Parathyroid adenoma (tissue), 2 donors: Measurements from ENCODE around the gene PLG.

Source experiments
- H2AFZ ChIP-seq: fragments of 300-600 bp; sonication (generic); one replicate; pipeline ENCODE4 v1.7.0; 2017; ENCODE audit warnings: antibody characterized with exemption, mild to moderate bottlenecking
- H3K27ac ChIP-seq: fragments of 300-600 bp; sonication (generic); one replicate; pipeline ENCODE4 v1.7.0; 2017
- H3K27me3 ChIP-seq: fragments of 300-600 bp; sonication (generic); one replicate; pipeline ENCODE4 v1.7.0; 2017; ENCODE audit warnings: low read length; ENCODE audit not compliant: control insufficient read depth, insufficient read depth
- H3K36me3 ChIP-seq: fragments of 300-600 bp; sonication (generic); one replicate; pipeline ENCODE4 v1.7.0; 2017; ENCODE audit warnings: low read length; ENCODE audit not compliant: control insufficient read depth, insufficient read depth
- H3K4me1 ChIP-seq: fragments of 300-600 bp; sonication (generic); one replicate; pipeline ENCODE4 v1.7.0; 2017; ENCODE audit warnings: control low read depth
- H3K4me2 ChIP-seq: fragments of 300-600 bp; sonication (generic); one replicate; pipeline ENCODE4 v1.7.0; 2017; ENCODE audit warnings: low read length
- H3K4me3 ChIP-seq: fragments of 300-600 bp; sonication (generic); one replicate; pipeline ENCODE4 v1.7.0; 2017; ENCODE audit warnings: low read depth, low read length
- H3K79me2 ChIP-seq: fragments of 300-600 bp; sonication (generic); one replicate; pipeline ENCODE4 v1.7.0; 2017; ENCODE audit warnings: control low read depth
- H3K9ac ChIP-seq: fragments of 300-600 bp; sonication (generic); one replicate; pipeline ENCODE4 v1.7.0; 2017; ENCODE audit warnings: mild to moderate bottlenecking
- H3K9me3 ChIP-seq: fragments of 300-600 bp; sonication (generic); one replicate; pipeline ENCODE4 v1.7.0; 2017; ENCODE audit warnings: low read length; ENCODE audit not compliant: control insufficient read depth
- TF ChIP-seq, protein P1 (sequence below): fragments of 300-600 bp; sonication (generic); IDR thresholded peaks from one replicate; pipeline ENCODE4 v1.7.0; 2017; ENCODE audit warnings: antibody characterized with exemption, mild to moderate bottlenecking
- donor health status: primary hyperparathyroidism.

The PLG gene

DNA sequence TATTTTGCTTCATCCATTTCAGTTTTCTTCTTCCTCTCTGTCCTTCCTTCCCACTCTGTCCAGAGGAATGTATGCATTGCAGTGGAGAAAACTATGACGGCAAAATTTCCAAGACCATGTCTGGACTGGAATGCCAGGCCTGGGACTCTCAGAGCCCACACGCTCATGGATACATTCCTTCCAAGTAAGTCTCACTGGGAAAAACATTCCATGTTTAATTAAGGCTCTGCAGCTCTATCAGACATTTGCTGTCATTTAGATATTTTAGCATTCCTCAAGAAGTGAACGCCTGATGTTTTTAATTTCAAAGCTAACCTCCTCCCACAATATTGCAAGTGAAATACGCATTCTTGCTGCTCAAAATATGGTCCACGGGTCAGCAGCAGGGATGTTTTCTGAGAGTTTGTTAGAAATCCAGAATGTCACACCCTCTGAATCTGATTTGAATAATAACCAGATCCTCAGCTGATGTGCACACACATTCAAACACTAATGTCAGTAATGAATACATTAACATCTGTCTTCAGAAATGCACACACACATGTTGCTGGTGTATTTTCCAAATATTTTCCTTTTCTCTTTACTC is 12.8 kb downstream of the PLG start:
- Histone ChIP-seq H2AFZ (no peak overlapping the region), H3K27ac (no peak overlapping the region), H3K9ac (no peak overlapping the region), H3K4me3 (no peak overlapping the region), H3K4me1 (no peaks in the 10 kb centered on the region), H3K9me3 (no peaks in the 10 kb centered on the region), H3K4me2 (no peak overlapping the region), H3K27me3 (no peaks in the 10 kb centered on the region), H3K79me2 (no peaks in the 10 kb centered on the region), H3K36me3 (no peaks in the 10 kb centered on the region)
- TF ChIP-seq, protein P1, sequence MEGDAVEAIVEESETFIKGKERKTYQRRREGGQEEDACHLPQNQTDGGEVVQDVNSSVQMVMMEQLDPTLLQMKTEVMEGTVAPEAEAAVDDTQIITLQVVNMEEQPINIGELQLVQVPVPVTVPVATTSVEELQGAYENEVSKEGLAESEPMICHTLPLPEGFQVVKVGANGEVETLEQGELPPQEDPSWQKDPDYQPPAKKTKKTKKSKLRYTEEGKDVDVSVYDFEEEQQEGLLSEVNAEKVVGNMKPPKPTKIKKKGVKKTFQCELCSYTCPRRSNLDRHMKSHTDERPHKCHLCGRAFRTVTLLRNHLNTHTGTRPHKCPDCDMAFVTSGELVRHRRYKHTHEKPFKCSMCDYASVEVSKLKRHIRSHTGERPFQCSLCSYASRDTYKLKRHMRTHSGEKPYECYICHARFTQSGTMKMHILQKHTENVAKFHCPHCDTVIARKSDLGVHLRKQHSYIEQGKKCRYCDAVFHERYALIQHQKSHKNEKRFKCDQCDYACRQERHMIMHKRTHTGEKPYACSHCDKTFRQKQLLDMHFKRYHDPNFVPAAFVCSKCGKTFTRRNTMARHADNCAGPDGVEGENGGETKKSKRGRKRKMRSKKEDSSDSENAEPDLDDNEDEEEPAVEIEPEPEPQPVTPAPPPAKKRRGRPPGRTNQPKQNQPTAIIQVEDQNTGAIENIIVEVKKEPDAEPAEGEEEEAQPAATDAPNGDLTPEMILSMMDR = no peak

DNA sequence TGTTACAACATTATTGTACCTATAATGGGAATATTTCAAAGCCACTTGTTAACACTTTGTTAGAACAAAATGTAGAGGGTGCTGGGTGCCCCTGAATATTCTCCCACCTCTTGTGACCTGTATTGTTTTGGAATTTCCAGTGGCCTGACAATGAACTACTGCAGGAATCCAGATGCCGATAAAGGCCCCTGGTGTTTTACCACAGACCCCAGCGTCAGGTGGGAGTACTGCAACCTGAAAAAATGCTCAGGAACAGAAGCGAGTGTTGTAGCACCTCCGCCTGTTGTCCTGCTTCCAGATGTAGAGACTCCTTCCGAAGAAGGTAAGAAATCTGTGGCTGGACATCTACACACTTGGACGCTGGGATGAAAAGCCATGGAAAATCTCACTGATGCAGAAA is 28.9 kb downstream of the PLG start:
- Histone ChIP-seq H3K9me3 (peaks cover 5% of the 10 kb centered on the region), H3K36me3 (no peaks in the 10 kb centered on the region), H3K27ac (no peak overlapping the region), H3K4me3 (no peak overlapping the region), H3K9ac (no peak overlapping the region), H3K4me2 (no peak overlapping the region), H3K27me3 (no peaks in the 10 kb centered on the region), H3K4me1 (no peaks in the 10 kb centered on the region), H3K79me2 (no peaks in the 10 kb centered on the region), H2AFZ (no peak overlapping the region)
- TF ChIP-seq, protein P1 = no peak

DNA sequence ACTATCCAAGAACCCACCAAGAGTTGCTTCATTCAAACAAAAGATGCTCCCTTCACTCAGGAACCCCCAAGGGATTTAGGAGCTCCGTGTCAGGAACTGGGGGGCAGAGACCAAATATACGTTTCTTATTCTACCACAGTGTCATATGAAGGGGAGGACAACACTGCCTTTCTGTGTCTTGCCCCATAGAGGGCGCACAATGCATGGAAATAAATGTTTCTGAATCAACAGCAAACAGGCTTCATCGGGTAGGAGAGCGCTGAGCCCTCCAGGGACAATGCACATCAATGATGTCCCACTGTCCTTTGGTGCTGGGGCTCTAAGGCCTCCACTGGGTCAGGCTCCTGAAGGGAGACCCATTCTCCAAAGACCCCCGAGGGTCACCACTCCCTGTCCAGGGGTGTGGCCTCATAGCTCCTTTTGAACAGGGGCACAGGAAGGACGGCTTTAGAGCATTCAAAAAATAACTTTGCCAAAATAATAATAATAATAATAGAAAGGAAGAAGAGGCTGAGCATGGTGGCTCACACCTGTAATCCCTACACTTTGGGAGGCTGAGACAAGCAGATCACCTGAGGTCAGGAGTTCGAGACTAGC is 31.1 kb downstream of the PLG start:
- H3K27me3 ChIP-seq = no peaks in the 10 kb centered on the region
- no peak overlapping the region for H2AFZ ChIP-seq
- H3K4me3 ChIP-seq = no peak overlapping the region
- TF ChIP-seq, protein P1 = no peak
- H3K9ac ChIP-seq = no peak overlapping the region
- no peaks in the 10 kb centered on the region for H3K36me3 ChIP-seq
- no peaks in the 10 kb centered on the region for H3K79me2 ChIP-seq
- no peak overlapping the region for H3K27ac ChIP-seq
- H3K4me1 ChIP-seq = no peaks in the 10 kb centered on the region
- H3K4me2 ChIP-seq = no peak overlapping the region
- no peaks in the 10 kb centered on the region for H3K9me3 ChIP-seq

DNA sequence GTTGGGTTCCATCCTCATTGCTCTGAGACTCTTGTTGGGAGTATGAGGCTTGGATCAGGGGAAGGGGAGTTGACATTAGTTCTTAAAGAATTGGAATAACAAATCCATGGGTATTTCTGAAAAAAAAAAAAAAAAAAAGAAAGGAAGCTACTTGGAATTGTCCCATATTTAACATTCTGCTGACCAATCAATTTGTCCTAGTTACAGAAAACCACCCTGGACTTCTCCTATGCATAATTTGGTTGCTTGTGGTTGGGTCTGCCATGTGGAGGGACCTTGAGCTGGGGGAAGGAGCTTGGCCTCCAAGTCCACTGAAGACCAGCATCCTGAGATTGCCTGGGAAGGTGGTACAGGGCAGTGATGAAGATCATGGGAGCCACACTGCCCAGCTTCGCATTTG is 32.6 kb downstream of the PLG start:
- Histone ChIP-seq H3K4me1 (no peaks in the 10 kb centered on the region), H3K9ac (no peak overlapping the region), H3K27me3 (no peaks in the 10 kb centered on the region), H3K79me2 (no peaks in the 10 kb centered on the region), H3K27ac (no peak overlapping the region), H3K4me2 (no peak overlapping the region), H3K4me3 (no peak overlapping the region), H3K36me3 (no peaks in the 10 kb centered on the region), H2AFZ (no peak overlapping the region), H3K9me3 (no peaks in the 10 kb centered on the region)
- TF ChIP-seq, protein P1 = no peak

DNA sequence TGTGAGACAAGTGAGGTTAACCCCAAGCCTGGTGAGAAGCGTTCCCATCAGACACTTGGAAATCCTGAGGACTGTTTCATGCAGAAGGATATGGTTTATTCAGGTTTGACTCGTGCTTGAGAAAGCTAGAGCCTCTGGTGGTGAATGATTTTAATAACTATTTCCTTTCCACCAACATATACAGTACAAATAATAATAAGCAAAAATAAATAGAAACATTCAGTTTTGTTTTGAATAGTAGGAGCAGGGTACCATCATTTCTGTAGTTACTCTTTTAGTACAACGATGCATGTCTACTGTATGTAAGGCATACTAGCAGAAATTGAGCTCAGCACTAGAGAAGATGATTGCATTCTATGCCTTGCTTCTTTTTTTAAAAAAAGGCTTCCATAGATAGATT is 33.5 kb downstream of the PLG start:
- Histone ChIP-seq H3K4me1 (no peaks in the 10 kb centered on the region), H3K79me2 (no peaks in the 10 kb centered on the region), H3K27ac (no peak overlapping the region), H3K9ac (no peak overlapping the region), H3K9me3 (no peaks in the 10 kb centered on the region), H3K36me3 (no peaks in the 10 kb centered on the region), H3K4me2 (no peak overlapping the region), H3K27me3 (no peaks in the 10 kb centered on the region), H2AFZ (no peak overlapping the region), H3K4me3 (no peak overlapping the region)
- TF ChIP-seq, protein P1 = no peak
